K562 (cell line): ENCODE results near the gene C4orf54. TPM values are rescaled to one million over a fixed set of nuclear protein-coding genes. Genes with fewer than 3 reads are reported as not detected.

Source experiments
- ATAC-seq: fragments of 200-7000 bp; cut with Tn5 transposase; 3 replicates; pipeline ENCODE4 v1.9.1; 2020; ENCODE audit warnings: moderate library complexity
- BruUV-seq: library from RNA; stranded (reverse); fragments of 400-500 nt; replicated peaks from 2 replicates; lab custom pipeline; 2021; lab: Mats Ljungman, UMichigan
- CTCF ChIA-PET: fragments of 300-600 bp; formaldehyde crosslinking; extraction: SDS; loops from one replicate; lab custom pipeline; 2021; ENCODE audit warnings: low intra/inter-chr PET ratio; lab: Yijun Ruan, JAX
- POLR2A ChIA-PET: fragments of 300-600, 350-650 bp; sonication (Branson Sonifier 250); formaldehyde crosslinking; extraction: SDS; loops from one replicate; lab custom pipeline; 2021; ENCODE audit warnings: antibody characterized with exemption, inconsistent platforms; lab: Yijun Ruan, JAX
- DNase-seq, 4 experiments: peaks; one replicate each; pipeline versions ENCODE4 v3.0.0 to v3.0.0-alpha.2; 2011 to 2018; ENCODE audit warnings: low spot score in 3 of 4, mixed read lengths in 3 of 4; ENCODE audit errors: extremely low read depth in 1 of 4
- FAIRE-seq: peaks from 2 replicates; lab custom pipeline; 2011; peaks lifted over from hg19 to GRCh38; lab: Jason Lieb, UNC
- H2AFZ ChIP-seq: 2 replicates; pipeline ENCODE4 v1.6.0; 2011; ENCODE audit warnings: low read depth, low read length, control low read depth, inconsistent platforms
- H3K27ac ChIP-seq: fragments of 200-600 bp; 3 replicates; pipeline ENCODE4 v1.8.0; 2011; ENCODE audit warnings: low read depth, mild to moderate bottlenecking, control low read depth, inconsistent platforms, low read length, moderate library complexity, mixed read lengths; ENCODE audit errors: extremely low read depth
- H3K27me3 ChIP-seq, 2 experiments: fragments of 300-600 bp in 1 of 2; 2 replicates in 1 of 2; 3 replicates in 1 of 2; pipeline versions ENCODE4 v1.6.0 to v1.8.0; 2011; ENCODE audit warnings: inconsistent platforms in 2 of 2, low read length in 2 of 2, mild to moderate bottlenecking in 1 of 2, mixed read lengths in 1 of 2, moderate library complexity in 1 of 2; ENCODE audit not compliant: control insufficient read depth in 2 of 2, insufficient read depth in 2 of 2
- H3K36me3 ChIP-seq: fragments of 300-600 bp; 3 replicates; pipeline ENCODE4 v1.8.0; 2011; ENCODE audit warnings: mild to moderate bottlenecking, low read length, inconsistent platforms; ENCODE audit not compliant: control insufficient read depth, insufficient read depth
- H3K4me1 ChIP-seq, 2 experiments: fragments of 200-600 bp in 1 of 2; replicated peaks in 1 of 2; 2 replicates in 1 of 2; 3 replicates in 1 of 2; pipeline versions ENCODE4 v1.5.1 to v1.8.0; 2011; ENCODE audit warnings: inconsistent platforms in 2 of 2, low read length in 2 of 2, mild to moderate bottlenecking in 1 of 2, mixed read lengths in 1 of 2, moderate library complexity in 1 of 2; ENCODE audit not compliant: control insufficient read depth in 2 of 2, insufficient read depth in 2 of 2
- H3K4me2 ChIP-seq: 2 replicates; pipeline ENCODE4 v1.6.1; 2011; ENCODE audit warnings: low read length, control low read depth, inconsistent platforms, mixed read lengths; ENCODE audit not compliant: insufficient read depth
- H3K4me3 ChIP-seq: fragments of 200-600 bp; sonication (generic), shearing (Covaris generic); 2 replicates; pipeline ENCODE4 v1.5.1; 2016; ENCODE audit warnings: control low read depth, inconsistent platforms
- H3K79me2 ChIP-seq: fragments of 200-600 bp; 3 replicates; pipeline ENCODE4 v1.8.0; 2011; ENCODE audit warnings: low read length, inconsistent platforms; ENCODE audit not compliant: control insufficient read depth, insufficient read depth
- H3K9ac ChIP-seq, 2 experiments: 2 replicates each; pipeline versions ENCODE4 v1.6.0 to v1.6.1; 2011; ENCODE audit warnings: low read depth in 2 of 2, low read length in 2 of 2, control low read depth in 1 of 2, inconsistent platforms in 1 of 2, mild to moderate bottlenecking in 1 of 2, mixed read lengths in 1 of 2; ENCODE audit not compliant: insufficient read depth in 1 of 2
- H3K9me1 ChIP-seq: one replicate; pipeline ENCODE4 v1.6.0; 2011; ENCODE audit warnings: inconsistent platforms, mild to moderate bottlenecking, low read length, moderate library complexity; ENCODE audit not compliant: control insufficient read depth, insufficient read depth
- H3K9me3 ChIP-seq: replicated peaks from 2 replicates; pipeline ENCODE4 v1.5.1; 2011; ENCODE audit warnings: low read depth, low read length, inconsistent platforms; ENCODE audit not compliant: control insufficient read depth, insufficient read depth
- H4K20me1 ChIP-seq: replicated peaks from 2 replicates; pipeline ENCODE4 v1.6.1; 2011; ENCODE audit warnings: low read length, inconsistent platforms, mixed read lengths; ENCODE audit not compliant: control insufficient read depth, insufficient read depth
- ATF7 ChIP-seq: fragments of 450-650 bp; IDR thresholded peaks from 2 replicates; pipeline ENCODE4 v1.7.1; 2014; ENCODE audit warnings: mild to moderate bottlenecking, moderate library complexity
- BRD4 ChIP-seq: fragments of 200-600 bp; sonication (generic); IDR thresholded peaks from 2 replicates; pipeline ENCODE4 v1.6.1; 2017; ENCODE audit warnings: inconsistent platforms
- FOXA1 ChIP-seq: fragments of 450-650 bp; IDR thresholded peaks from 2 replicates; pipeline ENCODE4 v1.6.1; 2016; ENCODE audit warnings: mild to moderate bottlenecking, borderline replicate concordance
- NCOA2 ChIP-seq, 2 experiments: fragments of 450-650 bp; IDR thresholded peaks; 2 replicates each; pipeline ENCODE4 v1.6.1; 2018; ENCODE audit warnings: mild to moderate bottlenecking in 2 of 2, moderate library complexity in 1 of 2; ENCODE audit not compliant: partially characterized antibody in 2 of 2
- RNF2 ChIP-seq: sonication (generic); IDR thresholded peaks from 2 replicates; pipeline ENCODE4 v1.6.1; 2016
- SMARCC2 ChIP-seq: fragments of 450-650 bp; IDR thresholded peaks from 2 replicates; pipeline ENCODE4 v1.6.1; 2017; ENCODE audit warnings: antibody characterized with exemption, moderate library complexity, mild to moderate bottlenecking, low read depth
- STAT5B ChIP-seq: fragments of 250-450 bp; sonication (Bioruptor Pico); IDR thresholded peaks from 2 replicates; pipeline ENCODE4 v1.8.0; 2021; ENCODE audit warnings: mild to moderate bottlenecking, inconsistent platforms
- ZNF280A ChIP-seq: fragments of 450-650 bp; IDR thresholded peaks from 2 replicates; pipeline ENCODE4 v1.6.1; 2018; ENCODE audit warnings: mild to moderate bottlenecking, low read depth; ENCODE audit not compliant: partially characterized antibody
- WGBS: fragments of 100-300 bp; shearing (Covaris generic); methylation state at CpG from one replicate; pipeline ENCODE4 v1.1.6; 2016; ENCODE audit warnings: low coverage, mixed read lengths; ENCODE audit not compliant: insufficient coverage; ENCODE audit errors: missing lambda C conversion rate; 5-methylcytosine and 5-hydroxymethylcytosine counted together
- in situ Hi-C: fragments of 300-500 bp; cut with MboI; formaldehyde crosslinking; loops from 4 replicates; pipeline ENCODE4 v1.15.0; 2018; ENCODE audit warnings: inconsistent platforms, mixed read lengths
- intact Hi-C: fragments of 100-400 bp; cut with micrococcal nuclease; formaldehyde crosslinking; loops from 2 replicates; pipeline ENCODE4 v1.14.2; 2022
- polyA plus RNA-seq, 8 experiments: library from polyadenylated mRNA; depleted of rRNA in 4 of 8; stranded (reverse) in 5 of 8; unstranded in 3 of 8; fragments of >200 nt; fragmentation: Nextera tagmentation in 2 of 8; fragmentation: Illumina TruSeq in 1 of 8; extraction: Ambion mirVana in 2 of 8; extraction: Trizol in 1 of 8; gene quantifications; 2 replicates each; pipeline versions ENCODE4 v1.2.1 to v1.2.3, GENCODE V29; 2011 to 2014; ENCODE audit warnings: inconsistent platforms in 1 of 8, missing spikeins in 1 of 8
- total RNA-seq, 7 experiments: library from RNA; depleted of rRNA in 6 of 7; stranded (reverse); fragments of >200 nt in 6 of 7; fragmentation: Illumina TruSeq in 2 of 7; extraction: Trizol in 2 of 7; gene quantifications; 2 replicates each; pipeline versions ENCODE4 v1.2.1 to v1.2.3, GENCODE V29; 2011 to 2021; ENCODE audit warnings: low replicate concordance in 1 of 7

The C4orf54 gene
- total and polyA plus RNA-seq, 9 of the 15 experiments (the other 6 are each of a cell fraction or from before 2014, with no cell fraction given): not detected

GRCh38 chr4:99624141-99624719, 33.4 kb downstream of the C4orf54 start (continued):
- TF ChIP-seq ATF7 (no peak), RNF2 (no peak)
- TF ChIP-seq, all 486 proteins: peak for 0

- WGBS: 0% methylated on average over 1 of the region's 1 CpG
- no peak overlapping the region for H2AFZ ChIP-seq
- no peaks in the 10 kb centered on the region for H3K79me2 ChIP-seq
- CTCF ChIA-PET: no interaction called here
- H3K9me1 ChIP-seq: no peaks in the 10 kb centered on the region
- H3K4me2 ChIP-seq: no peak overlapping the region
- no peak overlapping the region for H3K4me3 ChIP-seq
- TF ChIP-seq STAT5B (CRISPR knock-in tag) (no peak), SMARCC2 (no peak), FOXA1 (no peak), NCOA2 (IDR thresholded peaks at IDR 0.05; ENCODE audit: partially characterized antibody in 2 of 2) (no peak), BRD4 (no peak), ZNF280A (no peak)
- H3K27me3 ChIP-seq: peaks cover 4 to 7% of the 10 kb centered on the region in 2 experiments; a peak in 2 of 5 replicates
- no peak overlapping the region for H3K9ac ChIP-seq
- DNase-seq (no peak), FAIRE-seq (no peak), ATAC-seq (no peak)
- no peak overlapping the region for H3K27ac ChIP-seq
- in situ Hi-C loops (no loop called here), intact Hi-C loops (no loop called here)
- no peaks in the 10 kb centered on the region for H4K20me1 ChIP-seq
- H3K36me3 ChIP-seq: no peaks in the 10 kb centered on the region
- POLR2A ChIA-PET: no interaction called here
- BruUV-seq: no TSS peak
- H3K9me3 ChIP-seq: no peaks in the 10 kb centered on the region
- H3K4me1 ChIP-seq: no peaks in the 10 kb centered on the region
Measured at GRCh38 chr4:99622341-99622740, 35.3 kb downstream of the C4orf54 start.
